Measurements from ENCODE around the gene BRSK1.

GRCh38 chr19:55265173-55265572 is 18.6 kb upstream of the BRSK1 start:
- TF ChIP-seq EZH2 (IDR thresholded peaks at IDR 0.05; ENCODE audit: insufficient read depth, poor library complexity, severe bottlenecking) (no peak), EZH2phosphoT487 (IDR thresholded peaks at IDR 0.05; ENCODE audit: insufficient read depth, low read depth) (no peak)
